ENCODE data around the gene RAB11FIP4. TPM values are rescaled to one million over a fixed set of nuclear protein-coding genes. Genes with fewer than 3 reads are reported as not detected.

Gene RAB11FIP4
- total RNA-seq, 2 donors from 2014 or later = 35.6 to 62.2 TPM

GRCh38 chr17:31408586-31408985 lies 17.1 kb downstream of the RAB11FIP4 start:
- no peaks in the 10 kb centered on the region for H3K36me3 ChIP-seq (ENCODE audit: control insufficient read depth, insufficient read depth, low read length)
- no peak overlapping the region for H3K4me3 Mint-ChIP-seq
- peaks cover 3% of the 10 kb centered on the region for H3K4me1 Mint-ChIP-seq
- H3K27ac ChIP-seq (ENCODE audit: low read depth, low read length) = no peak overlapping the region
- H3K27me3 ChIP-seq (ENCODE audit: control insufficient read depth, insufficient read depth, low read length, poor library complexity, severe bottlenecking) = no peaks in the 10 kb centered on the region
- H3K36me3 Mint-ChIP-seq (ENCODE audit: low read depth) = no peaks in the 10 kb centered on the region
- TF ChIP-seq CTCF (conservative IDR thresholded peaks at IDR 0.05) = no peak
- WGBS, 2 experiments (ENCODE audit: insufficient coverage in 1 of 2, insufficient read length in 1 of 2) = 86 to 96% methylated on average over 4 of the region's 4 CpGs
- no peaks in the 10 kb centered on the region for H3K9me3 Mint-ChIP-seq
- no peaks in the 10 kb centered on the region for H3K9me3 ChIP-seq (ENCODE audit: control insufficient read depth, low read length)
- H3K27me3 Mint-ChIP-seq (ENCODE audit: insufficient read depth) = no peaks in the 10 kb centered on the region
- no peak overlapping the region for H3K4me3 ChIP-seq (ENCODE audit: low read length)
- DNase-seq = peak; percentile 40
- no peak overlapping the region for H3K9ac ChIP-seq (ENCODE audit: extremely low read depth, low read length, poor library complexity, severe bottlenecking)
- no peaks in the 10 kb centered on the region for H3K4me1 ChIP-seq (ENCODE audit: control insufficient read depth, insufficient read depth, low read length)
- no peak overlapping the region for H3K27ac Mint-ChIP-seq

GRCh38 chr17:31411707-31412285 lies 20.3 kb downstream of the RAB11FIP4 start:
- no peaks in the 10 kb centered on the region for H3K36me3 Mint-ChIP-seq (ENCODE audit: low read depth)
- Histone ChIP-seq H3K4me1 (ENCODE audit: control insufficient read depth, insufficient read depth, low read length) (no peaks in the 10 kb centered on the region), H3K36me3 (ENCODE audit: control insufficient read depth, insufficient read depth, low read length) (no peaks in the 10 kb centered on the region), H3K27me3 (ENCODE audit: control insufficient read depth, insufficient read depth, low read length, poor library complexity, severe bottlenecking) (no peaks in the 10 kb centered on the region), H3K4me3 (ENCODE audit: low read length) (no peak overlapping the region), H3K9ac (ENCODE audit: extremely low read depth, low read length, poor library complexity, severe bottlenecking) (no peak overlapping the region), H3K27ac (ENCODE audit: low read depth, low read length) (no peak overlapping the region), H3K9me3 (ENCODE audit: control insufficient read depth, low read length) (no peaks in the 10 kb centered on the region)
- WGBS, 2 experiments (ENCODE audit: insufficient coverage in 1 of 2, insufficient read length in 1 of 2) = 91 to 95% methylated on average over 9 to 13 of the region's 13 CpGs
- no peak for DNase-seq
- H3K27ac Mint-ChIP-seq = no peak overlapping the region
- H3K9me3 Mint-ChIP-seq = no peaks in the 10 kb centered on the region
- H3K27me3 Mint-ChIP-seq (ENCODE audit: insufficient read depth) = no peaks in the 10 kb centered on the region
- peaks cover 7% of the 10 kb centered on the region for H3K4me1 Mint-ChIP-seq
- no peak overlapping the region for H3K4me3 Mint-ChIP-seq
- TF ChIP-seq CTCF (conservative IDR thresholded peaks at IDR 0.05) = no peak

GRCh38 chr17:31412511-31412910 lies 21.0 kb downstream of the RAB11FIP4 start:
- TF ChIP-seq CTCF (conservative IDR thresholded peaks at IDR 0.05) = no peak
- Histone ChIP-seq H3K4me1 (ENCODE audit: control insufficient read depth, insufficient read depth, low read length) (no peaks in the 10 kb centered on the region), H3K27me3 (ENCODE audit: control insufficient read depth, insufficient read depth, low read length, poor library complexity, severe bottlenecking) (no peaks in the 10 kb centered on the region), H3K4me3 (ENCODE audit: low read length) (no peak overlapping the region), H3K27ac (ENCODE audit: low read depth, low read length) (no peak overlapping the region), H3K9me3 (ENCODE audit: control insufficient read depth, low read length) (no peaks in the 10 kb centered on the region), H3K36me3 (ENCODE audit: control insufficient read depth, insufficient read depth, low read length) (no peaks in the 10 kb centered on the region), H3K9ac (ENCODE audit: extremely low read depth, low read length, poor library complexity, severe bottlenecking) (no peak overlapping the region)
- no peak for DNase-seq
- Mint-ChIP-seq H3K27ac (no peak overlapping the region), H3K27me3 (ENCODE audit: insufficient read depth) (no peaks in the 10 kb centered on the region), H3K4me1 (peaks cover 7% of the 10 kb centered on the region), H3K4me3 (no peak overlapping the region), H3K36me3 (ENCODE audit: low read depth) (no peaks in the 10 kb centered on the region), H3K9me3 (no peaks in the 10 kb centered on the region)
- 75 to 89% methylated on average over 5 to 6 of the region's 6 CpGs for WGBS, 2 experiments (ENCODE audit: insufficient coverage in 1 of 2, insufficient read length in 1 of 2)

Measured in endodermal cell (in vitro differentiated cells).